ENCODE measurements around the gene DQX1.

DQX1 gene

GRCh38 chr2:74510272-74510671 is 15.8 kb downstream of the DQX1 start:
- no peak for DNase-seq

DNA sequence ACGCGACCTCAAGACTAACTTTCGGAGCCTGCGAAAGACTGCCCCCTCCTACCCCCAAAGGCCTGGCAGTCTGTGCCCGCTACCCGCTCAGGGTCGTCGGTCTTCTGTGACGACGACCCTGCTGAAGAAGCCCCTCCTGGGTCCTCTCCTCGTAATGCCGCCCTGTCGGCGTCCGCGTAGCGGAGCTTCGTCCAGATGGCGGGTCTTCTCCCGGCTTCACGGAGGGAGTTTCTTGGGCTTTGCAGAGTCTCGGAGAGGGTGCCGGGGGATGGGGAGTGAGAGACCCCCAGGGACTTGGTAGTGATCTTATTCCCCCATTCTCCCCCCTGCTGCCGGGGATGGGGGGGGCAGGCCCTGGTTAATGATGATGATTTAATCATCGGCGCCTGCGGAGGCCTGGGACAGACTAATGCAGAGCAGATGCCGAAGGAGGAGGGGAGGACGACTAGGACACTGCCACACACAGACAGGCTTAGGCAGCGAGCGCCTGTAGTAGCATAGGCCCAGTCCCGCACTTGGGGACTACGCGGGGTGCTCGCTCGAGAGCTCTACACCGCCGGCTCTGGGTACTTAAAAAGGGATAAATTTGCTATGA is 18.0 kb downstream of the DQX1 start:
- DNase-seq = no peak

DNA sequence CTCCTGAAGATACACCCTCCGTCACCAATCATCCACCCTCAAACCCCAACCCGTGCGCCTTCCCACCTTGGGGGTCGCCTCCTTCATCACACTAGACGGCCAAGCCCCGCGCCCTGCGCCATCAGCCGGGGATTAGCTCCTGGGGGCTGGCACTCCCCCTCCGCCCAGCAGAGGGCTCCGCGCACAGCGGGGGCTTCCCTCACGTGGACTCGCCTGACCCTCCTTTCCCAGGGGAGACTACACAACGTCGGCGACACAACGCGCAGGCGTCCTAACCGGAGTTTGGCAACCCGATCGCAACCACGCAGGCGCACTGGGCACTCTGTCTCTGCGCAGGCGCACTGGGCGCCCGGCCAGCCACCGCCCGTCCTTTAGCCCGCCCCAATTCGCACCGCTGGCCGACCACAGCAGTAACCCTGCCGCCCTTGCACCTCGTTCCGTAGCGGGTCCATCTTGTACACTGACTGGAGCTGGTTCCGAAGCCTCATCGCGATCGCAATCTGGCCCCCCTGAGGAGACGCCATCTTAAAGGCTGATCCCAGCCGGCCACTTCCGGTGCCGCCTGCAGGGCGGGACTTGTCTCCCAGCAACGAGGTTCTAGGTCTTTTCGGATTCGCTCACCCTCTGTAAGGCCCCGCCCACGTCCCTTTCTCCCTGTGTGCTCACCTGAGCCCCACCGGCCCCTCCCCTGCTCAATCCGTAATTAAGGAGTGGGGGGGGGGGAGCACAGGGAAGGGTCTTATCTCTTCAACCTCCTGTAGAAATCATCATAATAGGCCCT is 18.7 kb downstream of the DQX1 start, which contains the start of gene PCGF1:
PCGF1 (minus strand) TSS at position 551 of the 781 bp plus-strand sequence; CDS start at position 524, 27 bp downstream.
- DNase-seq = peak; percentile 97

GRCh38 chr2:74505448-74506246 is 20.4 kb downstream of the DQX1 start:
- DNase-seq = no peak

DNA sequence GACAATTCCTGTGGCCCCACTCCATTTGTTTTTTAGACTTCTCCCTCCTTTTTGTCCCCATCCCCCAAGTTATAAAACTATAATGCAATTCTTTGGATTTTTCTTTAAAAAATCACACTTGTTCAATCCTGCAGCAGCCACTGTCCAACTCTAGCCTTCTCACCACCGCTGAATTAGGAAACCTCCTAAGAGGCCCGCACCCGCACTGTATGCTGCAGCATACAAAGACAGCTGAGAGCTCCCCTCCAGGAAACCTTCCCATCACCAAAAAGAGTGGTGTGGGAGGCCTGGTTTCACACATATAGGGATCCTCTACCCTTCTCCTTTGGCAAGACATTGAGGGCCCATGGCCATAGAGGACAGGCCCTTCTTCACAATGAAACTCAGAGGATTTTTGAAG is 21.4 kb downstream of the DQX1 start:
- no peak for DNase-seq

DNA sequence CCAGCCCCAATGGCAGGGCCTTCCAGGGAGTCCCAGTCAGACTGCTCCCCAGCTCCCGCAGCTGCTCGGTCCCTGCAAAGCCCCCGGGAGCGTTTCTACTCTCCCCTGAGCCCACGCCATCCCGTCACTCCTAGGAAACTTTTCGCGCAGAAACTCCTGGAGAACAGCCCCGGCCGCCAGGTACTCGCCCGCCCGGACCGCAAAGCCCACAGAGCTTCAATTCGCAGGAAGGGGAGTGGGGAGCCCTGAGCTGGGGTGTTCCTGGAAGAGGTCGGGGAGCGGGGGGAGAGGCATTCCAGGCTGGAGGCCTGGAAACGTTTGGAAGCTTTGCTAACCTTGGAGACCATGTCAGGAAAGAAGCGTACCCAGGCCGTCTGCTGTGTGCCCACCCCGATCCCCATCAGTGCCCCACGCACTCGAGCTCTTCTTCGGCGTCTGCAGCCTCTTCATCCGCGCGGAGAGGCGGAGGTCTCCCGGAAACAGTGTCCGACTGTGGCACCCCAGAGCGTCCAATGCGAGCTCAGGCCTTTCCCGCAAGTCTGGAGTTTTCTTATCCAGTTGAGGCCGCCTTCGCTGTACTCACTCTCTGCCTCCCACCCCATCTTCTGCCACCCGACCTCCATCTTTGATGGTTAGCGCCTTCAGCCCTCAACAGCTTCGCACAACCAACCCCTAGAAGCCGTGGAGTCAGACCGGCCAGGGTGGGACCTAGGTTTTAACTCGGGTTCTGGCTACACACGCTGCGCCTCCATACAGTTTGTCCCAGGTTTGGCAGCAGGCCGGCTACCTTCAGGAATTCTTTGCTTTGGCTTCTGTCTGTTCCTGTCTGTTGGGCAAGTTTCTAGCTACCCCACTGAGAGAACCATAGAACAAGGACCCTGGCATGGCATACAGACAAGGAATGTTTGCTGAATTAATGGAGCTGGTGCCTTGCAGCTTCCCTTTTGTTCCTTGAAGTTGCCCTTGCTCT is 22.2 kb downstream of the DQX1 start:
- no peak for DNase-seq

- DNase-seq = no peak
Measured at GRCh38 chr2:74502720-74503505, 23.1 kb downstream of the DQX1 start.

- no peak for DNase-seq
Measured at GRCh38 chr2:74502147-74502719, 23.8 kb downstream of the DQX1 start.

GRCh38 chr2:74501335-74502071 is 24.5 kb downstream of the DQX1 start:
- DNase-seq = no peak

- no peak for DNase-seq
Measured at GRCh38 chr2:74500578-74500946, 25.5 kb downstream of the DQX1 start.

DNA sequence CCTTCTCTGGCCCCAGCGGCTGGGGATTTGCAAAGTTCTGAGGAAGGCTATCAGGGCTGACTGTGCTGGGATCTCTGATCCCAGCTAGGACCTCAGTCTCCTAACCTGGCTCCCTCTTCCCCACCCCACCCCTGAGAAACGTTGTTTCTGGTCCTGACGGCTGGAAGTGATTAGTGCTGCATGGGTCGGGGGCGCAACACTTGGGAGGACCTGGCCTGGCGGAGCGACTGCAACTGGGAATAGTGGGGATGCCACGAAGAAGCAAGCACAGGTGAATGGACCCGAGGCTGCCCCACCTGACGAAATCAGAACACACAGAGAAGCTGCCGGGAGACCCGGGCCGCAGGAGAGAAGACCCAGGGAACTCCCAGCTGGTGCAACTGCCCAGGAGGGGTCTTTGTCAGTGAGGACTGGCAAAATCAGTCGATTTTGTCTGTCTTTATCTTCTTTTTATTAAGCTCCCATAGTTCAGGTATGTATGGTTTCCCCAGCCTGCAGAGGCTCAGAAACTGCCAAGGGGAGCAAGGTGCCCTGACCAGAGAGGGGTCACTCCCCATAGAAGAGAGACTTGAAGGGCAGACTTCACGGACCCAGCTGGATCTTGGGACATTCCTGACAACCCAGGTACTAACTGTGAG is 26.0 kb downstream of the DQX1 start:
- no peak for DNase-seq

- DNase-seq = no peak
Measured at GRCh38 chr2:74499267-74499939, 26.6 kb downstream of the DQX1 start, which contains the start of gene LBX2. LBX2 (minus strand) TSS chr2:74499603; CDS start chr2:74499537, 66 bp downstream.

- DNase-seq = no peak
Measured at GRCh38 chr2:74498500-74499266, 27.3 kb downstream of the DQX1 start.

DNA sequence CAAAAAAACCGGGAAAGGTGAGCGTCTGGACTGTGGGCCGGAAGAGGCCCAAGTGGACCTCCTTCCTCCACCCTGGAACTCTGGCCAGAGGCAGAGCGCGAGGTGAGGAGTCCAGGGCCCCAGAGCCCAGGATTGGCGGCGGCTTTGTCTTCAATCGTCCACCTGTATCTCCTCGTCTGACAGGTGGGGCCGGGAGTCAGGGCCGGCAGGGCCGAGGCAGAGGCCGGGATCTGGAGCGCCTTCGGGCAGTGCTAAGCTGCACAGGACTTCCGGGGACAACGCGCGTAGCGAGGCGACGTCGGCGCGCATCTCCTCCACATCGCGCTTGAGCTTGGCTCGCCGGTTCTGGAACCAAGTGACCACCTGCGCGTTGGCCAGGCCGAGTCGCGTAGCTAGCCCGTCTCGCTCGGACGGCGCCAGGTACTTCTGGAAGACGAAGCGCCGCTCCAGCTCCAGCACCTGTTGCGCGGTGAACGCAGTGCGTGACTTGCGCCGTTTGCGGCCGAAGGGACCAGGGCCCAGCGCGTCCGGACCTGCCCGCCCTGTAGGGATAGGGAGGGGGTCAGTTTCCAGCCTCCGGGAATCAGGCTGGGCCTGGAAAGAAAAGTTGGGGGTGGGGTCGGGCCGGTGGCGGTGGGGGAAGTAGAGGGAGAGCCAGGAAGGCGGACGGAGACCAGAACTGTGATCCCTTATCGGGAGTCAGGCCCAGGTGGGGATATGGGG is 28.1 kb downstream of the DQX1 start:
- no peak for DNase-seq

DNA sequence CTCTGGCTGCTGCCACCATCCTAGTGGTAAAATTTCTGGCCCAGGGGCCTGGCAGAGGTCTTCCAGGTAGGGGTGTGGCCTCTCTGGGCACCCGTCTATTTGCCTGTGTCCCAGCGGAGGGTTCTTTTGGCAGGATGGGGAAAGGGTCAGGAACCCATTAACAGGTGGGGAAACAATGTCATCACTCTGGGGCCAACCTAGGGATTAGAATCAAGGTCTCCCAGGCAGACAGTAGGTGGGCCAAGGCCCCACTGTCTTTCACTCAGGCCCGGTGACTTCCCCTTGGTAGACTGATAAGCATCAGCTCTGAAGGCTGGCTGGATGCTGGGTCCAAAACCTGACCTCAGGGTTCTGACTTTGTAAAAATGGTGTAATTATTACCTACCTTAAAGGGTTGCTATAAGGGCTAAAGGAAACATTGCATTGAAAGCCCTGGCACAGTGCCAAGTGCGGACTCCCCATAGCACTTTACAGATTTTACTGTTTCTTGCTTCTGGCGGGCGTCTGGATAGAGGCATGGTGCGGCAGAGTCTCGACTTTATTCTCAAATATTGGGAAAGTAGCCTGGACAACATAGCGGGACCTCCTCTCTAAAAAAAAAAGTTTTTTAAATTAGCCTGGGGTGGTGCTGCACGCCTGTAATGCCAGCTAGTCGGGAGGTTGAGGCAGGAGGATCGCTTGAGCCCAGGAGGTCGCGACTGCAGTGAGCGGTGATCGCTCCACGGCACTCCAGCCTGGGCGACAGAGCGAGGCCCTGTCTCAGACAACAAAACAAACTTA is 28.8 kb downstream of the DQX1 start:
- no peak for DNase-seq

- no peak for DNase-seq
Measured at GRCh38 chr2:74495440-74495839, 30.6 kb downstream of the DQX1 start.

DNA sequence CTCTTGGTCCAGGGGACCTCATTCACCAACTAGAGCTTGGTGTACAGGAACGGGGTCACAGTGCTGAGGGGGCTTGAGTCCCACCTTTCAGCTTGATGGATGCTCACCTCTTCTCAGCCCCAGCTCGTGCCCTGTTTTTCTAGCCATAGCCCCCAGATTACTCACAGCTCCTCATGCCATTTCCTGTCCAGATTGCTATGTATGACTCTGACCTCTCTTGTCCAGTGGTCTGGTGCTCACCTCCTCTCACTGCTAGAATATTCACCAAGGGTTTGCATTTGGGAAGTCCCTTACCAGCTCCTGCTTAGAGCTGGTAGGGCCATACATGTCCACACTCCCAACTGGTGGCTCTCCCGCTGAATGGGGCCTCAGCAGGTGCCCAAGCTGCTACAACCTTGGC is 32.5 kb downstream of the DQX1 start:
- no peak for DNase-seq
